Dedifferentiated amniotic fluid mesenchymal stem cell (primary cell): ENCODE results near the gene PTGR3.

Source experiments
- DNase-seq: peaks from one replicate; pipeline ENCODE4 v3.0.0-alpha.2; 2016; ENCODE audit errors: extremely low spot score

PTGR3 gene

GRCh38 chr18:75169411-75169810, 39.5 kb downstream of the PTGR3 start:
- DNase-seq, result no peak

DNA sequence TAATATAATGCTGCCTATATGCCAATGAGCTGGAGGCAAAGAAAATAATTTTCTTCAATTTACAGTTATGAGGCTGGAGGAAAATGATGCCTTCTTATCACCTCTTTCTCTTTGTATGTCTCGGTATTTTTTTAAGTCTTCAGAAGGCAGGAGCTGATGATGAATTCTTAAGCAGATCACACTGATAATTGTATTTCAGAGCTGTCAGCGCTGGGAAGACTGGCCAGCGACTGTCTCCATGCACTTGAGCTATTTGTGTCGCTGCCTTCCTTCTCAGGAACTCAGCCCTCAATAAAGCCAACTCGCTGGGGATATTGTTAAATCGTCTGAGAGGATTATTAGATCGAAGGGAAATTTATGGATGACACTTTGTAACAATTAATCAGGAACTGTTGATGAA, 40.3 kb downstream of the PTGR3 start:
- no peak for DNase-seq

GRCh38 chr18:75167759-75168618, 41.0 kb downstream of the PTGR3 start:
- no peak for DNase-seq

GRCh38 chr18:75167137-75167536, 41.8 kb downstream of the PTGR3 start:
- DNase-seq, result no peak

DNA sequence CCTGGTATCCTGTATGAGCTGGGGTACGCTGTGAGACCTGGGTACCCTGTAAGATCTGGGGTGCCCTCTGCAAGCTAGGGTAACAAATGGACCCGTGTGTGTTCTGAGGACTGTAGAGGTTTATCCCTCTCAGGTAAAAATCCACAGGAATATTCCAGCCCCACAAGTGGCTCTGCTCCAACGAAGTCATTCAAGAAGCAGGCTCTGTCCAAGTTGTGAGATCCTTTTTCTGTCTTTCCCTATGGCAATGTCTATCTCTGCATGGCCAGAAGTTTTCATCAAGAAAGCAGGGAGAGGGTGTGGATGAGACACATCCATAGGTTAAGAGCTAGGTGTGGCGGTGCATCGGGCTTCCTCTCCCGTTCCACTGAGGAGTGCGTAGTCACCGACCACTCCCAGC, 43.0 kb downstream of the PTGR3 start:
- no peak for DNase-seq

DNA sequence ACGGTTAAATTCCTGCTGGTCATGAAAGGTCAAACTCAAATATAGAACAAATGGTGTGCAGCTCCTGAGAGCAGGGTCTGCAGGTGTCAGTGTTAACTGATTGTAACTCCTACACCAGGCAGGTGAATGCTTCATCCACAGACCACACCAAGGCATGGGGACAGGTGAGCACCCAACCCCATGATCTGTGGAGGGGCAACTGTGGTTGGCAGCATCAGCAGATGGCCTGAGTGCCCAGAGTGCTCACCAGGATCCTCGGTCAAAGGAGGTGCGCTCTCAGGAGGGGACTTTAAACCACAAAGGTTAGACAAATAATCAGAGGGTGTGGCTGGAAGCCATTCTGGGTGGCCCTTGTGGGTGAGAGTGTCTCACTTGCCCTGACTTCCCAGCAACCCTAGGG, 44.5 kb downstream of the PTGR3 start:
- no peak for DNase-seq

DNA sequence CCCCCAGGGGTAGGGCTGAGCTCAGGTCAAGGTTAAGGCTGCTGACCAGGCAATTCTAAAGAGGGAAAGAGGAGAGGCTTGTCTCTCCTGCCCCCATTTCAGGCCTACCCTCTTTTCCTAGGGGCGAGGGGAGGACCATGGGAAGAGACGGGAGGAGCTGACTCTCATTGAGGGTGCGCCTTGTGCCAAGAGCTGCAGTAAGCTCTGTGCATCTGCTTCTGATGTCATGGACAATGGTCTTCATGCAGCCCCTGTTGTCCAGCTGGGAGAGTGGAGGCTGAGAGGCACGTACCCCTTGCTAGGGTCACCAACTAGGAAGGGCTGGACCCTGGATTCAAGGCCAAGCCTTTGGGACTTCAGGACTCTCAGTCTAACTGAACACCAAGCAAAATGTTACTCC, 45.2 kb downstream of the PTGR3 start:
- no peak for DNase-seq

DNA sequence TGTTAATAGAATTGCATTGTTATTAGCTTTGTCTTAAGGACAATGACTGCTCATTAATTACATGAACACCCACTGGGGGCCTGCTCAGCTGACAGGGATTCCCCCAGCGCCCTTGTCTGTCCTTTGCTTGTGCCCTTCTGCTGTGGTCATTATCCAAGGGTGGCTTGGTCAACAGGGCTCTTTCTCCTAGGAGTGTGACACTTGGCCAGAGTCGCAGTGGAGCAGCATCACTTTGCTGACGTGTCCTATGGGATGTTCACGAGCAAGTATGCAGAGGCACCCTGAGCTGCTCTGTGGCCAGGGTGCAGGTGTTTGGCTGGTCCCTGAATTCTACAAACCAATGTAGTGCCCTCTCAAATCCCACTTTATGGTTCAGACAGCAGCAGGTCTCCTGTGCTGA, 46.0 kb downstream of the PTGR3 start:
- no peak for DNase-seq

DNA sequence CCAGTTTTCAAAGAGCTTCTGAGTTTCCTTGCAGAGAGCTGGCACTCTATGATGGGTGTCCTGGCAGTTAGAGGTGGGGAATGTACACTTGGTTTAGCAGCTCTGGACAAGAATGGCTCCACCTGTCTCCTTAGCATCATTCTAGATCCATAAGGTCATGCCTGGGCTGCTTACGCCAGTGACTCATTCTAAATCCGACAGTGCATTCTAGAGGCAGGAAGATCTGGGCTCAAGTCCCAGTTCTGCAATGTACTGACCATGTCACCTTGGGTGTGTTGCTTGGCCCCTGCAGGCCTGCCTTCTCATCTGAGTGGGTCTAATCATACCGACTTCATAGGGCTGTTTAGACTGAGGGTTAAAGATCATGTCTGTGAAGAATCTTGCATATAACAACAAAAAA, 46.5 kb downstream of the PTGR3 start:
- DNase-seq, result no peak

- no peak for DNase-seq
Observed at GRCh38 chr18:75161256-75162028, 47.5 kb downstream of the PTGR3 start.

DNA sequence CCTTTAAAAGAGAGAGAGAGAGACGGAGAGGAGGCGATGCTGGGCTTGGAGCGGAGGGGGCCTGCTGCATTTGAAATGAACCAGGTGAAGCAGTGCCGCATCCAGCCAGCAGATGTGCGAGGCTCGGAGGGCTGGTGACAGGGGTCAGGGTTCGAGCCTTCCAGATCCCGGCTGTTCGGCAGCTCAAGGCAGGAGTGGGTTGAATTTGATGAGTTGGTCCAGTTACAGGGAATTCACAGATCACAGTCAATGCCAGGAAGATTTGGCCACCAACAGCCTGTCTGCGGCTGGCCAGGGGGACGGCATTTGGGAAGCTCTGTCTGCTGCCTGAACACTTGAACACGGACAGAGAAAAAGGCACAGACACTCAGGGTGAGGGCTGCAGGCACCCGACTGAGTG, 48.6 kb downstream of the PTGR3 start:
- no peak for DNase-seq

DNA sequence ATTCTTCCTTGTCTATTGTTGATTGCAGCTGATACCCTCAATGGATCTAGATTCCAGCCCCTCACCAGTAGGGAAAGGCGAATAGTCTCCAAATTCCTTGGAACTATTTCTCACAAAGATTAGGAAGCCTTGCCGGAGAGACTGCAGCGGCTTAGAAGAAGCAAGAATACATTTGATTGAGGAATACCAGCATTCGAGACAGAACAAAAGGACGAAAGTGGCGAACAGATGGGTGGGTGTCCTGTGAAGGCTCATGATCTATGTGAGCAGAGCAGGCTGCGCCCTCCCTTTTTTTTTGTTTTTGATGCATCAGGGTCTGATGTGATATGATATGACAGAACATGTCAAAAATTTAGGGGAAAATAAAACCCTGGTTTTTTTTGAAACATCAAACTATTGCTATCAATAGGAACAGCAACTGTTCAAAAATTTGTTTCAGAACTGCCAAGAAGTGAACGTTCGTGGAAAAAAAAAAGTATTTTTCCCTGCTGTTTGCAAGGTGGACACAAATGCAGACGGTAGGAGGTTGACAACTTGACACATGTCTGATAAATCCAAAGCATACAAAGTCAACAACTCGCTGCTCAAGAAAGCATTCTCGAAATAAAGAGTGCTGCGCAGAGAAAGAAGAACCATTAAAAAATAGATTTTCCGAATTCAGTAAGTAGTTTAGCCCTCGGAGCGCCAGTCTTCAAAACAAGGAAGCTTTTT, 49.1 kb downstream of the PTGR3 start:
- DNase-seq, result no peak

- no peak for DNase-seq
Observed at GRCh38 chr18:75159238-75159518, 49.8 kb downstream of the PTGR3 start.
